ENCODE data around the gene PPA2. TPM values are rescaled to one million over a fixed set of nuclear protein-coding genes. Genes with fewer than 3 reads are reported as not detected.

The PPA2 gene
- total RNA-seq, 4 donors from 2014 or later: 34.0 to 72.0 (median 47.3) TPM

- no peak for TF ChIP-seq CTCF (IDR thresholded peaks at IDR 0.05 in 4 of 5, conservative IDR thresholded peaks at IDR 0.05 in 1 of 5)
- no peak for TF ChIP-seq POLR2A (IDR thresholded peaks at IDR 0.05)
- ATAC-seq: no peak
- peaks cover 0 to 25% of the 10 kb centered on the region in 2 donors for H3K36me3 ChIP-seq
- in situ Hi-C loops (cut with MboI; ENCODE audit: low sequenced_read_pairs in 4 of 4) (no loop called here), intact Hi-C loops (cut with DNase I; ENCODE audit: low total_unique reads) (no loop called here)
- DNase-seq: no peak
- no peak overlapping the region for H3K4me3 ChIP-seq
- peaks cover 7 to 8% of the 10 kb centered on the region in 2 donors for H3K4me1 ChIP-seq
- no peaks in the 10 kb centered on the region for H3K27me3 ChIP-seq
- no peaks in the 10 kb centered on the region for H3K9me3 ChIP-seq
- H3K27ac ChIP-seq: no peak overlapping the region
Observed at GRCh38 chr4:105432438-105432837, 41.4 kb downstream of the PPA2 start.

GRCh38 chr4:105430811-105431210, 43.1 kb downstream of the PPA2 start:
- H3K4me3 ChIP-seq: no peak overlapping the region
- H3K36me3 ChIP-seq: peaks cover 0 to 18% of the 10 kb centered on the region in 2 donors
- H3K9me3 ChIP-seq: no peaks in the 10 kb centered on the region
- no peak overlapping the region for H3K27ac ChIP-seq
- no peaks in the 10 kb centered on the region for H3K4me1 ChIP-seq
- TF ChIP-seq CTCF (IDR thresholded peaks at IDR 0.05 in 4 of 5, conservative IDR thresholded peaks at IDR 0.05 in 1 of 5): no peak
- no peak for TF ChIP-seq POLR2A (IDR thresholded peaks at IDR 0.05)
- ATAC-seq (no peak), DNase-seq (no peak)
- no peaks in the 10 kb centered on the region for H3K27me3 ChIP-seq
- in situ Hi-C loops (cut with MboI; ENCODE audit: low sequenced_read_pairs in 4 of 4) (no loop called here), intact Hi-C loops (cut with DNase I; ENCODE audit: low total_unique reads) (no loop called here)

GRCh38 chr4:105426187-105426897, 47.5 kb downstream of the PPA2 start:
- no peaks in the 10 kb centered on the region for H3K9me3 ChIP-seq
- H3K36me3 ChIP-seq: peaks cover 0 to 18% of the 10 kb centered on the region in 2 donors
- DNase-seq (no peak), ATAC-seq (no peak)
- H3K4me3 ChIP-seq: no peak overlapping the region
- TF ChIP-seq POLR2A (IDR thresholded peaks at IDR 0.05) (no peak), CTCF (IDR thresholded peaks at IDR 0.05 in 4 of 5, conservative IDR thresholded peaks at IDR 0.05 in 1 of 5) (no peak)
- H3K4me1 ChIP-seq: no peaks in the 10 kb centered on the region
- no peaks in the 10 kb centered on the region for H3K27me3 ChIP-seq
- H3K27ac ChIP-seq: no peak overlapping the region
- intact Hi-C loops (cut with DNase I; ENCODE audit: low total_unique reads) (no loop called here), in situ Hi-C loops (cut with MboI; ENCODE audit: low sequenced_read_pairs in 4 of 4) (no loop called here)

- TF ChIP-seq POLR2A (IDR thresholded peaks at IDR 0.05): no peak
- TF ChIP-seq CTCF (IDR thresholded peaks at IDR 0.05 in 4 of 5, conservative IDR thresholded peaks at IDR 0.05 in 1 of 5): no peak
- Histone ChIP-seq H3K27ac (no peak overlapping the region), H3K4me3 (no peak overlapping the region), H3K4me1 (no peaks in the 10 kb centered on the region), H3K27me3 (no peaks in the 10 kb centered on the region), H3K9me3 (no peaks in the 10 kb centered on the region), H3K36me3 (peaks cover 0 to 18% of the 10 kb centered on the region in 2 donors)
- no peak for ATAC-seq
- no peak for DNase-seq
- intact Hi-C loops (cut with DNase I; ENCODE audit: low total_unique reads): no loop called here
- in situ Hi-C loops (cut with MboI; ENCODE audit: low sequenced_read_pairs in 4 of 4): no loop called here
Observed at GRCh38 chr4:105422207-105422920, 51.5 kb downstream of the PPA2 start.
